Neural crest cell (in vitro differentiated cells): Measurements from ENCODE around the gene TAF11L4. TPM values are rescaled to one million over a fixed set of nuclear protein-coding genes. Genes with fewer than 3 reads are reported as not detected.
"Not testable (repeated sequence)": the region's sequence is repeated elsewhere in the genome, so short reads cannot be mapped to it uniquely, and the experiment has no call there.

Source experiments
- DNase-seq: peaks from one replicate; pipeline ENCODE4 v3.0.0; 2021; ENCODE audit warnings: low read depth, mixed read lengths, low spot score
- H3K27ac Mint-ChIP-seq: one replicate; pipeline ENCODE4 v1.8.0; 2021; ENCODE audit warnings: mild to moderate bottlenecking, mixed read lengths; ENCODE audit not compliant: unreplicated experiment
- H3K27me3 Mint-ChIP-seq: 2 replicates; pipeline ENCODE4 v1.8.0; 2021; ENCODE audit warnings: low read depth, mild to moderate bottlenecking, mixed read lengths
- H3K36me3 Mint-ChIP-seq: 2 replicates; pipeline ENCODE4 v1.8.0; 2021; ENCODE audit warnings: low read depth, mild to moderate bottlenecking, mixed read lengths
- H3K4me1 Mint-ChIP-seq: 2 replicates; pipeline ENCODE4 v1.8.0; 2021; ENCODE audit warnings: mixed read lengths
- H3K4me3 Mint-ChIP-seq: one replicate; pipeline ENCODE4 v1.8.0; 2021; ENCODE audit warnings: mild to moderate bottlenecking, mixed read lengths
- H3K9me3 Mint-ChIP-seq: 2 replicates; pipeline ENCODE4 v1.8.0; 2021; ENCODE audit warnings: mixed read lengths
- total RNA-seq: library from RNA; stranded (reverse); gene quantifications from 2 replicates; pipeline ENCODE4 v1.2.1, GENCODE V29; 2021

Gene TAF11L4
- total RNA-seq, 1 donor from 2014 or later, result not detected

- H3K27me3 Mint-ChIP-seq, H3K36me3 Mint-ChIP-seq, H3K4me3 Mint-ChIP-seq, H3K27ac Mint-ChIP-seq, H3K9me3 Mint-ChIP-seq, H3K4me1 Mint-ChIP-seq: not testable (repeated sequence)
- DNase-seq, result peak; percentile 40
Observed at GRCh38 chr5:17526504-17526903, 4.9 kb downstream of the TAF11L4 start.

GRCh38 chr5:17528369-17528768, 6.8 kb downstream of the TAF11L4 start, which contains the start of gene TAF11L6:
Gene TAF11L6, plus strand, starts transcription at chr5:17528669.
- not testable (repeated sequence) for H3K4me3 Mint-ChIP-seq, H3K27ac Mint-ChIP-seq, H3K4me1 Mint-ChIP-seq, H3K27me3 Mint-ChIP-seq, DNase-seq, H3K36me3 Mint-ChIP-seq, H3K9me3 Mint-ChIP-seq

Other genes with a start within 250 kb of the TAF11L4 start
- not detected in 2 replicates for gene TAF11L2, start 23.6 kb upstream of the TAF11L4 start, total RNA-seq
- not detected in 2 replicates for gene TAF11L3, start 3.4 kb upstream of the TAF11L4 start, total RNA-seq
- not detected in 2 replicates for gene TAF11L5, start 3.4 kb downstream of the TAF11L4 start, total RNA-seq
- gene TAF11L6, start 6.9 kb downstream of the TAF11L4 start, total RNA-seq, result not detected in 2 replicates
- not detected in 2 replicates for gene TAF11L7, start 64.0 kb downstream of the TAF11L4 start, total RNA-seq
- gene TAF11L8, start 69.2 kb downstream of the TAF11L4 start, total RNA-seq, result not detected in 2 replicates
- not detected in 2 replicates for gene TAF11L9, start 72.6 kb downstream of the TAF11L4 start, total RNA-seq
- not detected in 2 replicates for gene TAF11L10, start 76.0 kb downstream of the TAF11L4 start, total RNA-seq
- gene TAF11L11, start 82.4 kb downstream of the TAF11L4 start, total RNA-seq, result not detected in 2 replicates
- not detected in 2 replicates for gene TAF11L12, start 88.6 kb downstream of the TAF11L4 start, total RNA-seq
- gene TAF11L13, start 110.3 kb downstream of the TAF11L4 start, total RNA-seq, result not detected in 2 replicates
- not detected in 2 replicates for gene TAF11L14, start 112.7 kb downstream of the TAF11L4 start, total RNA-seq